Stimulated activated naive CD4-positive, alpha-beta T cell treated with Interleukin-2 at 50 U/mL for 16 hours (primary cell): Measurements from ENCODE around the gene FMN1.
"Not testable (repeated sequence)": the region's sequence is repeated elsewhere in the genome, so short reads cannot be mapped to it uniquely, and the experiment has no call there.

Source experiments
- DNase-seq: peaks from one replicate; lab custom pipeline; 2025; lab: John Stamatoyannopoulos, UW

FMN1 gene

DNA sequence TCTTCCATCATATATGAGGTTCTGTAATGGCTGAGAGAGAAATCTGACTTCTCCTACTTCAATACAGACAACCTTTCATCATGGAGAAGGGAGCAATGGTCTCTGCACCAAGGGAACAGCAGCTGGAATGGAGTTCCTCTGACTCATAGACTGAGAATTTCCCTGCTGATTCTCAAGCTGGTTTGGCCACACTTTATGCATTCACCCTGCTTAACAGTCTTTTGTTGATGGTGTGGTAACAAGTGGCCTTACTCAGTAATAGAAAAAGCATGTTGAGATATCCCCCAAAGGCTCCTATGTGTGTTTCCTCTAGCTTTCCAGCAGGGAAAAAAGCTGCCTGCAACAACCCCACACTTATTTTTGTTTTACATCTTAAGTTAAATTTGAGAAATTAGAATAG lies 338.6 kb downstream of the FMN1 start:
- no peak for DNase-seq

DNA sequence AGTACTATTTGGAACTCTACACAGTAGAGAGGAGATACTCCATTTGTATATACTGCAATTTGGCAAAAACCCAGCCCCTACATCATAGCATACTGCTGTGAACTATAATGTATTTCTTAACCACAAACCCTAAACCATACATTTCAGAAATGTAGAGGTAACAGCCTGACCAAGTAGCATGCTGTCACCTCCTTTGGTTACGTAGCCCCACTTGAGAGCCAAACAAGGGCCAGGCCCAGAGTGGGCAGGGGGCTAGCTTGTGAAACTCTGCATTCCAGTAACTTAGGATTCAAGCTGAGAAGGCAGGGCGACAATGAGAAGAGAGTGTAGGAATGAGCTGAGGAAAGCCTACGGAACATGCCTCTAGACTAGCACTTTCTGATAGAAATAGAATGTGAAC lies 340.9 kb downstream of the FMN1 start:
- DNase-seq: no peak

DNA sequence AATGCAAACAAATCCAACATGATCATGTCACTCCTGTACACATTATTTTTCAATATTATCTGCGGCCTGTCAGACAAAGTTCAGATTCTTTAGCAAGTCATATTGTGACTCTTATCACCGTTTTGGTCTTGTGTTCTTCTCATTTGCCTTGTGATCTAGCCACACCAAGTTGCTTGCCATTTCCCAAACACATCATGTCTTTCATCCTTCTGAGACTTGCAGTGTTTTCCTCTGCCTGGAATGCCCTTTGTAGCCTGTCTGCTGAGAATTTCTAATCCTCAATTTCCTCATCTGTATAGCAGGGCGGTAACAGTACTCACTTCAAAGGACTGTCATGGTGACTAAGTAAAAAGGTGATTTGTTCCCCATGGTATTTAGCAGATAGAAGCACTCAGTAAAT lies 341.7 kb downstream of the FMN1 start:
- DNase-seq: no peak

DNA sequence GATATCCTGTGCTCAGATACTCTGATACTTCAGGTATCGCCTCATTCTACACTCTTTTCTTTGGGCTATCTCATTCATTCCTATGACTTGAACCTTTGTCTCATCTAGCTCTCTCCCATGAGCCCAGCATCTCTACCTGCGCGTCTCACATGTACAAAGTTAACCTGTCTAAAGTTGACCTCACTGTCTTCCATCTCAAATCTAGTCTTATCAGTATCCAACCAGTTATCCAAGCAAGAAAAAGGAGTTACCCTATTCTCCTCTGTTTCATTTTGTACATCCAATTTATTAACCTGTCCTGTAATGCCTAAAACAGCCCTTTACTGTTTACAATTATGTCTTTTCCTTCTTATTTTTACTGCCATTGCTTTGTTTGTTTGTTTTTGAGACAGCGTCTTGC lies 342.5 kb downstream of the FMN1 start:
- DNase-seq: no peak

DNA sequence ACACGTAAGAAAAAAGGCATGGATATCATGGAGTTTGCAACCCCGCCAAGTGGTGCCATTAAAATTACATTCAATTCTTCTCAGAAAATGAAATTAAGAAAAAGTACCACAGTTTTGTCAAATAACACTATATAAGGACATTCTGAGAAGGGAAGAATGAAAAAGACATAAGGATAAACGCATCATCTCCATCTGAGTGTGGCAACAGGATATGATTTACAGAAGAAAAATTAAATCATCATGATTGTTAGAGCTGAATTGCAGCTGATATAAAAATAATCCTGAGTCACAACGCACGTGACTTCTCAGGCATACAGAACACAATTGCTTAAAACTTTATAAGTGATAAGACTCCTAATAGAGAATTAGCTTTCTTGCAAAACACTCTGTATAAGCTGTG lies 342.9 kb downstream of the FMN1 start:
- DNase-seq: no peak

DNA sequence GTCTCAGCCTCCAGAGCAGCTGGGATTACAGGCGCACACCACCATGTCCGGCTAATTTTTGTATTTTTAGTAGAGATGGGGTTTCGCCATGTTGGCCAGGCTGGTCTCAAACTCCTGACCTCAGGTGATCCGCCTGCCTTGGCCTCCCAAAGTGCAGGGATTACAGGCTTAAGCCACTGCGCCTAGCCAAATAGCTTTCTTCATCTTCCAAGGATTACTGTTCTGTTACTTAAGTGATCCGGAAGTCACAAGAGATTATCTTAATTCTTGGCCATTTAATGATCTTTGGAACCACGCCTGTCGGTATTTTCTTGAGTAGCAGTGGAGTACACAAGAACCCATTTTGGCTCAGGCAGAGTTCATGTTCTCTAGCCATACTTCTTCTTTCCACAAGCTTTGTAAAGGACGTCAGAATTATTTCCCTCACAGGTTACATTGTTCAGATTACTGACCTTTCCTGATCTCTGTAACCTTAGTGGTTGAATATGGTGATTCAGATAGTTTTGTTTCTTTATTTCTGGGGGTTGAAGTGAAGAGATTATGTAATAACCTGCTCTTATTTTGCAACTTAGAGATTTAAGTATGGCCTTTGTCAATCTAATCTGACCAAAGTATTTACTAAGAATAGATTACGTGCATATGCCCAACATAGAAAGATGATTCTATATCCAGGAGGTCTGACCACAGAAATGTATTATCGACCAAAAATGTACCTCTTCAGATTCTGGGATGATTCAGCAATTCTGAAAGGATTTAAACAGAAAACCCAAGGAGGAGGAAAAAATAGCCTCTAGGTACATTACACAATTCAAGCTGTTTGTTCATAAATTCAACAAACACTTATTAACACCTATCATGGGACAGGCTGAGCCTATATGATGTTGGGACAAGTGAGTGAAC lies 344.5 kb downstream of the FMN1 start:
- DNase-seq: no peak

DNA sequence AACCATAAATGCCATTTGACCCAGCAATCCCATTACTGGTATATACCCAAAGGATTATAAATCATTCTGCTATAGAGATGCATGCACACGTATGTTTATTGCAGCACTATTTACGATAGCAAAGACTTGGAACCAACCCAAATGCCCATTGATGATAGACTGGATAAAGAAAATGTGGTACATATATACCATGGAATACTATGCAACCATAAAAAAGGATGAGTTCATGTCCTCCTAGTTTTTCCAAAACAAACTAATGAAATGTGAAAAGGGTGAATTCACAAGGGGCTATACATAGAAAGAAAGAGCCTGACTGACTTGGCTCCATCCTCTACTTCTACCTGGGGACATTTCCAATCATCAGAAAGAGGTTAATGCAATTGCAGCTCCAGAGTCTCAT lies 347.8 kb downstream of the FMN1 start:
- not testable (repeated sequence) for DNase-seq

DNA sequence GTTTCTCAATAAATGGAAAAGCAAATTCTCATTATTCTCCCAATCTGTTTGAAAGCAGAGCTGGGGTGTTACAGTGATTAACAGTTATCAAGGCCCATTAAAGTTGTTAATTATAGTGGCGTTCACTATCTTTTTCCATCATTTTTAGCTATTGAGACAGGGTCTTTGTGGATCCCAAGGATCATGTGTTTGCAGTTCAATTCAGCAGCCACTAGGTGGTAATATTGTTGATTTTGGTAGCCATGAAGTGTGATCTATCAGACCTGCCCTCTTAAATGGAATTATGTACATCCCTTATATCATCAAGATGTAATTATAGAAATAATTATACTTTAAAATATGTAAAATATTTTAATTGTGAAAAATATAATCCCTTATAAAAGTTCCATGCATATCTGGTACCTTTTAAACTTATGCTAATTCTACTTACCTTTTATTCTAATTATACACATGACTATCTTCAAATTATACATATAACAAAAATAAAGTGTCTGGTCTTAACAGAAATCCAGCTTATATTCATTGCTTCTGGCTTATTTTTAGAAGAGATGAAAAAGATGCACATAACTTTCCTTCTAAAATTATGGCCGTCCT lies 350.3 kb downstream of the FMN1 start:
- DNase-seq: no peak

DNA sequence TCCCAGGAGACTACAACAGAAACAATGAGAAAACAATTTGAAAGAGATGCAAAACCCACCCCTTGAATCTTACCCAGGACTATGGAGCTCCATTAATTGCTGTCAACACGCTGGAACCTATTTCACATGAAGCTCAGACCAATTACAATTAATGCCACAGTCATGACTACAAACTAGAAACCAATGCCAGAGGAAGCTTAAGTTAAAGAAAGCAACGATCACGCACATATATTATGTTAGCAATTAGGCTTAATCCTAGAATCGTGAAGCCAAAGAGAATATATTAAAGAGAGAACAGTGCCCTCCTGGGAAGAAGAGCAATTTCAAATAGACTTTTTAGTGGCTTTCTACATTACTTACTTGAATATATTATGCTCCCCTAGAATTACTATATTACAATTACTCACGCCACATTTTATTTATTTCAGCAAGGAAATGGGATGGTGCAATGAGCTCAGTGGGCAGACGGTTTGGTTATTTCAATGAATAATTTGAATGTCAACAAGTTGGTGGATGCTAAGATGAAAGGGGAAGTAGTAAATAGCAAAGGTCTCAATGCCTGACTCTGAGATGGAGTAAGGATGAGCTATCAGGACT lies 351.2 kb downstream of the FMN1 start:
- no peak for DNase-seq

DNA sequence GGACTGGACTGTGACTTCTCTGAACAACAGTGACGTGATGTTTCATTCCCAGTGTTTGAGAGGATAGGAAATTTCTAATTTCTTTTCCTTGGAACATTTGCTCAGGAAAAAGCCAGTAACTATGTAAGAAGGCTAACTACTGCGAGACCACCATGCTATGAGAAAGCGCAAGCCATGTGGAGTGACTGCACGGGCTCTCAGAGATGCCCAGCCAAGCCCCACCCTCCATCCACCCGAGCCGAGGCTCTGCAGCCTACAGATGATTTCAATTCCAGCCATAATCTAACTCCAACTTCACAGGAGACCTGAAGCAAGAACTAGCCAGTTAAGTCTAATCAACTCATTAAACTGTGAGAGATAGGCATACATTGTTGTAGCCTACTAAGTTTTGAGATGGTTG lies 352.4 kb downstream of the FMN1 start:
- no peak for DNase-seq

DNA sequence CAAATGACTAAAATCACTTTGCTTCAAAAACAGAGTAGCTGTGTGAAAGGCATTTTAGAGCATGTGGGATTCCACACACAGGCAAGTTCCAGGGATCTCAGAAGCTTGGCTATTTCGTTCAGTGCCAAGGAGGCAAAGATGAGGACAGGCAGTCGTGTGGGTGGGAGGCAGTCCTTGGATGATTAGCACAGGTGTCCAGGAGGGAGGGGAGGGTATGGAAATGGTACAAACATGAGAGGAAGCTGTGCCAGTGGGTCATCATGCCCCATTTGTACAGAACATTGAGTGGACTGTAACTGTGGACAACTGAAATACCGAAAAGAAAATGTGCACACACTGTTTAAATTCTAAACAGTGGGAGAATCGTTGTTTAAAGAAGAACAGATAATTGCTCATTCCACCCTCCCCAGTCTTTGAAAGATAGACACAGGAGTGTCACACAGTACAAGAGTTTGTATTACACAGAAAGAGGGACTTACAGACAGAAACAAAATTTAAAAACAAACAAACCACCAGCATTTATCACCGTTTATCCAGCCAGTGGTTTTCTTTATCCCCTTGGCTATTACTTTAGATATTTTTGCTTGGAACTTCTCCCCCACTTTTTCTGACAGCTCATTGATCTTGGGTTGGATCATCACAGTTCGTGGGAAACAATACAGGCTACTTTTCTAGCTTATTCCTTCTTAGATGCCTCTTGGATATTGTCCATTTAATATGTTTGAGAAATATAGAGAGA lies 353.8 kb downstream of the FMN1 start:
- DNase-seq: no peak

DNA sequence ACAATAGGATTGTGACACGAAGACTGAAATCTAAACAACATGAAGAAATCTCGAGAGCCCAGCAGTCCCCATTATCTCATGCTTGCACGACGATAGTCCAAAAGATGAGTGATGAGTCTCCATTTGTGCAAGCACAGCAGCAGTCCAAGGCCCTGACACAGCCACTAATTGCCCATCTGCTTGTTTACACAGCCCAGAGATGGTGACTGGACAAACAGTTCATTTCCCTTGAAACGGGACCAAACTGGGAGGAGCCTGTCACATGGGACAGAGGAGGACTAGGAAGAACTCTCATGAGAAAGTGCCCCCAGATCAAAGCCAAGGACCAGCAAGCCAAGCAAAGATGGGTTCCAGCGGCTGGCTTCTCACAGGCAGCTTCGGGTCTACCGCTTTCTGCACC lies 355.7 kb downstream of the FMN1 start:
- no peak for DNase-seq

DNA sequence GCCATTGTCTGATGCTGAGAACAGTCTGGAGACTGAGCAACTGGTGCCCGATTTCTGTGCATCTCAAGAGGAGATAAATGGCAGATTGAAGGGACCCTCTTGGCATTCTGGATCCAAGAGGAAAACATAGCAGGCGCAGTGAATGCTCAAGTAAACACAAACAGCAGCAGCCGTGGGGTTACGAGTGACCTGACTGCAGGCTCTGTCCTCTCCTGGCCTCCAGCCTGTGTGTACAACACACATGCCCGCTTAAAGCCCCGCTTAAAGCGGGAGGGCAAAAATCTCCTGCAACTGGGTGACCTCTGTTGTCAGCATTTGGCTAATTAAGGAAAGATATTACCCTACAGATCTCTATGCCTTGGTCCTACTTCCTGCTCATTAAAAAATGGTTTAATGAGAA lies 356.2 kb downstream of the FMN1 start:
- no peak for DNase-seq

DNA sequence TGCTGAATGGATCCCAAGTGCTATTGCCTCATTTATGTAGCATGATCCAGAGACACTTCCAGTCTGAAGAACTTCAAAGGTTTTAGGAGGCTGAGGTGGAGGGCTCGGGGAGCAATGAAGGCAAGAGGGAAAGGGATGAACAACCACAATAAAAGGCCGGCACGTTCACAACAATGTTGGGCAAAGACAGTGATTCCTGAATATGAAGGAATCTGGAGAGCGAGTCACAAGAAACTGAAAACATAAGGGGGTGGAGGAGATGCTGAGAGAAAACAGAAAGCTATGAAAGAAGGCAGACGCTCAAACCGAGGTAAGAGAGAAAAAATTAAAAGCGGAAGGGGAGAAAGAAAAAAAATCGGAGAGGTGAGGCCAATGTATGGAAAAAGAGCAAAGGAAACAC lies 356.6 kb downstream of the FMN1 start:
- no peak for DNase-seq

DNA sequence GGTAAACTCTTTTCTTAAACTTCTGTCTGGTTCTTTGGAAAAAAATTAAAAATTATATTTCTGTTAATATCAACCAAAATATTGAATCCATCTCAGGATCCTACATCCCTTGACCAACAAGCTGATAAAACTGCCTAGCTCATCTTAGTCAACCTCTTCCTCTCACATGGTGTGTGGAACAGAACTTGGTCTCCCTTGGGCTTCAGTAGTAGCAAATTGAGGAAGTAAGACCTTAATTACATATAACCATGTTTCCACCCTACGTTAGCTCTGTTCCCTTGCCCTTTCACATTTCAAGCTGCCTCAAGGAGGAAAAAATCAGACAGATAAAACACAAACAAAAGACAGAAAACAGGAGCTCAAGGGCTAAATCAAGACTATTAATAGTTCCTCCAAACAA lies 360.4 kb downstream of the FMN1 start:
- no peak for DNase-seq

DNA sequence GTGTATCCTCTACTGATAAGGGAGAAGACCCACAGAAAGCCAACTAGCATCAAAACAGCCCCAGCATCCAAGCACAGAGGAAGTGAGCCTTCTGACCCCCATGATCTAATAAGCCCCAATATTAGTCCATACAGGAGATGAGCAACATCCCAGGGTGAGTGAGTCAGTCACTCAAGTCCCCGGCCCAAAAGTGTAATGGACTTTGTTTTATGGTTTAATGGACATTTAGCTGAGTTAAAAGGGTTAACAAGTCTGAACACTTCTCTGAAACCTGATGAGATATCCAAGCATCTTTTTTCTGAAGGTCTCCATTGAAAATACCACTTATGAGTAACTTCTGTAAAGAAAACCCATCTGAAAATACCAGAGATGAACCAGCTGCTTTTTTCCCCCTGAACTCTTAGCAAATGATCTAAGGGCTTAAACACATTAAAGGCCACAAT lies 361.1 kb downstream of the FMN1 start:
- no peak for DNase-seq

DNA sequence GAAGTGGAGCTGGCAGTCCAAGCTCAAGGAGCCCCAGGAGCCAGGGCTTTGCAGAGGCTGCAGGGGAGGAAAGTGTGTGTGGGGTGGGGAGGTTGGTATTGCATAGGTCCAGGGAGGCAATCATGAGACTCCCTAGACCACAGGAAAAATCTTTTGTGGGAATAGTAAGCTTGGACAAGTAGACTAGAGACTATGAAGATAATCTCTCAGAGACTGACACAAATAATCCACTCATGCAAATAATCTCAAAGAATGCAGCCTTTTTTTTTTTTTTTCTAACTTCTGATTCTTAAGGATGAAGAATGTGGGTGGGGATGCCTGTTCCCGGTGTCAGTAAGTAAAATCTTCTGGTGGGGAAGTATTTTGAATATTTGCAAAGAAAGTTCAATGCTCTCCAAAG lies 363.0 kb downstream of the FMN1 start:
- DNase-seq: no peak

DNA sequence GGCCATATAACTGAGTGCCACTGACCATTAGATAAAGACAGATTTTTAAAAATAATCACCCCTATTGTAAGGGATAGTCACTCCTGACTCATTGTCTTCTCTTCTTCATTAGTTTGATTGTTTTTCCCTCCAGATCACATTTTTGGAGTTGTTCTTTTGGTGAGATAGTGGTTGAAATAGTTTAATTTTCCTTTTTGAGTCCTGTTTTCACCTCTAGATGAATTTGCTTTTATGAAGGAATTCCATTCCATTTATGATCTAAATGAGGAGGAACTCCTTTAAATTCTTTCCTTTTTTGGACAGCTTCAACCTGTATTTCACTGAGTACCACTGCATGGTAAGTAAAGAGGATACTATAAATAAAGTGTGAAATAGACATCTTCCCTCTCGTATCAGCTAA lies 364.3 kb downstream of the FMN1 start:
- no peak for DNase-seq

DNA sequence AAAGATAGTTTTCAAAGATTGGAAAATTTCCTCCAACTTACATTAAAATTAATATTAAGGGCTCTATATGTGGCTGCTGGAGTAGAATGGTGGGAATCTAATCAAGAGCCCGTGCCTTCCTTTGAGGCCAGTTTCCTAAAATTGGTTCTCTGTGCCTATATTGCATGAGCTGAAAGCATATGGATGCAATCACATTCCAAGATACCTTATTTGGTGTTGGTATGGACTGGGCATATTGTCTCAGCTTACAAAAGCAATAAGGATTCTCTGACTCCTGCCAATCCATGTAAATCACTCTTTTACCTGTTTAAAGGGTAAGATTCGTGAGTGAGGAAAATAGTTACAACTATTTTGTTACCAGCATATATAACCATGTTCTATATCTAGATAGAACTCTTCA lies 365.1 kb downstream of the FMN1 start:
- no peak for DNase-seq

DNA sequence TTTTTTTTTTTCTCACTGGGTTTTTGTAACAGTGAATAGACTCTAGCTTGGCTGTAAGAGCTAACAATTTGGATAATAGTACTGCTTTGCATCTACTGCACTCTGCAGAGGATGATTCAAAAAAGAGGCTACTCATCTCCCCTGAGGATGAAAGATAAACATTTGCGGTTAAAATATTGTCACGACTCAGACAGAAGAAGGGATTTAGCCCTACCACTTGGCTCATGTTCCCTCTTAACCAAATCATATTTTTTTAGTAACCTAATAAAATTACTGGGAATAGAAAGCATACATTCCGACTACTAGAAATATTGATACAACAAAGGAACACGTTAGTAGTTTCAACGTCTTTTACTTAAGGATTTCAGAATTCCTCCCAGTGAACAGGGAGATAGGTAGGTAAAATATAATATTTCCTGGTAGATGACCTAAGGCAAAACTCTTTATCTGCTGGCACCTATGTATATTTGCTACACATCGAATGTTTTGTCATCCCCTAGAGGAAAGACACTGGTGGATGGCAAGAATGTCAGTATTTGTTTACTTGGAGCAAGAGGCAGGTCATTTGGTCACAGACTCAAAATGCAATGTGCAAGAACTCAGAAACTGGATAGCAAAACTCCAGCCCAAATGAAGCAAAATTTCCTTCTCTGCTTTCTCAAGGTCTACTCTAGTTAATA lies 365.9 kb downstream of the FMN1 start:
- no peak for DNase-seq

DNA sequence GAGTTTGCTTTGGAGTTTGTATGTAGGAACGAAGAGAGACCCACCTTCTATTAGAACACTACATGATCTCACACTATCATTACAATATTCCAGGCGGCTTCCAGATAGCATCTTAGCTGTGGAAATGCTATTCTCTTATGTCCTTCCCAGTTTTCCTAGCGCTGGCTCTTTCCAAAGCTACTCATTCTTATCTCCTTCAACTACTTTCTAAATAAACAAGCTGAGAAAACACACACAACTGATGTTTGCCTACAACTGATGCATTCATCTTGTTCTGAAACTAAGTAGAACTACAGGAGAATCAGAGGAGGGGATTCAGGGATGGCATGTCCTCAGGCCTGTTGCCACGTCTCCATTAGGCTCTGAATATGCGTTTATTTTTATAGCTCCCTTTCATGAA lies 367.8 kb downstream of the FMN1 start:
- DNase-seq: no peak

DNA sequence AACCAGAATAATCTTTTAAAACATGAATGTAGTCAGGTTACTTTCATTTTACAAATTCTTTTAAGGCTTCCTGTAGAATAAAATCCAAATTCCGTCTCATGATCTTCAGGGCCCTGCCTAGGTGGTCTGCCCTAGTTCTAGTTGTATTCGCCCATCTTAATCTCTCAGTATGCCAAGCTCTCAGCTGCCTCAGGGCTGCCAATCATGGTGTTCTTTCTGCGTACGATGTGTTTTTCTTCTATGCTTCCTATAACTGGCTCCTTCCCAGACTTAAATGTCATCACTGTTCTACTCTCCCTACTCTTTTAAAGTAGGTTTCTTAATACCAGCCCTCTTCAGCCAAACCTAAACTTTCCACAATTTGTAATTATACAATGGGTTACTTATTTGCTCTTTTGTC lies 369.3 kb downstream of the FMN1 start:
- no peak for DNase-seq
